ENCODE data around the gene COG1. TPM values are rescaled to one million over a fixed set of nuclear protein-coding genes. Genes with fewer than 3 reads are reported as not detected.

The COG1 gene
- total RNA-seq, 6 experiments from 2014 or later: 10.5 to 24.7 (median 16.9) TPM

GRCh38 chr17:73182616-73183310 is 10.1 kb upstream of the COG1 start:
- no peak overlapping the region for H3K4me3 ChIP-seq
- intact Hi-C loops (cut with DNase I): loop anchor here in 1 of 2 donors (10.0 kb wide), 1 partner anchor 458 kb away; no protein-coding TSS in a partner anchor
- ATAC-seq (peak in 1 of 4 donors; percentile 17), DNase-seq (no peak)
- no peaks in the 10 kb centered on the region for H3K36me3 ChIP-seq
- no peaks in the 10 kb centered on the region for H3K27me3 ChIP-seq
- TF ChIP-seq CTCF (IDR thresholded peaks at IDR 0.05) (no peak), POLR2A (IDR thresholded peaks at IDR 0.05) (no peak)
- H3K9me3 ChIP-seq: no peaks in the 10 kb centered on the region
- H3K4me1 ChIP-seq: peaks cover 0 to 7% (median 0%) of the 10 kb centered on the region in 4 donors
- H3K27ac ChIP-seq: no peak overlapping the region
- WGBS (ENCODE audit: insufficient coverage, low coverage, low lambda C conversion rate, missing lambda C conversion rate): 41% methylated on average over 15 of the region's 15 CpGs

- TF ChIP-seq POLR2A (IDR thresholded peaks at IDR 0.05) (no peak), CTCF (IDR thresholded peaks at IDR 0.05) (no peak)
- intact Hi-C loops (cut with DNase I): loop anchor here in 1 of 2 donors (10.0 kb wide), 1 partner anchor 460 kb away; no protein-coding TSS in a partner anchor
- H3K4me1 ChIP-seq: peaks cover 0 to 7% (median 0%) of the 10 kb centered on the region in 4 donors
- WGBS (ENCODE audit: insufficient coverage, low coverage, low lambda C conversion rate, missing lambda C conversion rate): 81% methylated on average over 9 of the region's 9 CpGs
- no peaks in the 10 kb centered on the region for H3K27me3 ChIP-seq
- H3K4me3 ChIP-seq: no peak overlapping the region
- ATAC-seq (no peak), DNase-seq (no peak)
- H3K36me3 ChIP-seq: no peaks in the 10 kb centered on the region
- no peak overlapping the region for H3K27ac ChIP-seq
- no peaks in the 10 kb centered on the region for H3K9me3 ChIP-seq
Measured at GRCh38 chr17:73184136-73184993, 8.5 kb upstream of the COG1 start.

- H3K36me3 ChIP-seq: no peaks in the 10 kb centered on the region
Measured at GRCh38 chr17:73186283-73187050, 6.4 kb upstream of the COG1 start.

More at GRCh38 chr17:73186283-73187050, 6.4 kb upstream of the COG1 start:
- H3K27me3 ChIP-seq: no peaks in the 10 kb centered on the region
- no peaks in the 10 kb centered on the region for H3K9me3 ChIP-seq
- no peak for DNase-seq
- peaks cover 0 to 7% (median 0%) of the 10 kb centered on the region in 4 donors for H3K4me1 ChIP-seq
- 75% methylated on average over 9 of the region's 16 CpGs for WGBS (ENCODE audit: insufficient coverage, low coverage, low lambda C conversion rate, missing lambda C conversion rate)
- H3K27ac ChIP-seq: no peak overlapping the region
- ATAC-seq: no peak
- no peak overlapping the region for H3K4me3 ChIP-seq
- intact Hi-C loops (cut with DNase I): loop anchor here in 1 of 2 donors (10.0 kb wide), 1 partner anchor 462 kb away; no protein-coding TSS in a partner anchor
- TF ChIP-seq POLR2A (IDR thresholded peaks at IDR 0.05) (no peak), CTCF (IDR thresholded peaks at IDR 0.05) (no peak)
